NCI-H774 (cell line): ENCODE data around the gene FZR1.

ENCODE experiments used
- DNase-seq: peaks from one replicate; lab custom pipeline; 2025; lab: John Stamatoyannopoulos, UW

The FZR1 gene

DNA sequence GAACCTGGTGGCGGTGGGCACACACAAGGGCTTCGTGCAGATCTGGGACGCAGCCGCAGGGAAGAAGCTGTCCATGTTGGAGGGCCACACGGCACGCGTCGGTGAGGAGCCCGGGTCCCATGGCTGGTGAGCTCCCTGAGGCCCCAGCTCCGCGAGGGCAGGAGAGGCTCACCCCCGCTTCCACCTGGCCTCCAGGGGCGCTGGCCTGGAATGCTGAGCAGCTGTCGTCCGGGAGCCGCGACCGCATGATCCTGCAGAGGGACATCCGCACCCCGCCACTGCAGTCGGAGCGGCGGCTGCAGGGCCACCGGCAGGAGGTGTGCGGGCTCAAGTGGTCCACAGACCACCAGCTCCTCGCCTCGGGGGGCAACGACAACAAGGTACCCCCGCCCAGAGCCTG lies 25.6 kb downstream of the FZR1 start:
- no peak for DNase-seq

DNA sequence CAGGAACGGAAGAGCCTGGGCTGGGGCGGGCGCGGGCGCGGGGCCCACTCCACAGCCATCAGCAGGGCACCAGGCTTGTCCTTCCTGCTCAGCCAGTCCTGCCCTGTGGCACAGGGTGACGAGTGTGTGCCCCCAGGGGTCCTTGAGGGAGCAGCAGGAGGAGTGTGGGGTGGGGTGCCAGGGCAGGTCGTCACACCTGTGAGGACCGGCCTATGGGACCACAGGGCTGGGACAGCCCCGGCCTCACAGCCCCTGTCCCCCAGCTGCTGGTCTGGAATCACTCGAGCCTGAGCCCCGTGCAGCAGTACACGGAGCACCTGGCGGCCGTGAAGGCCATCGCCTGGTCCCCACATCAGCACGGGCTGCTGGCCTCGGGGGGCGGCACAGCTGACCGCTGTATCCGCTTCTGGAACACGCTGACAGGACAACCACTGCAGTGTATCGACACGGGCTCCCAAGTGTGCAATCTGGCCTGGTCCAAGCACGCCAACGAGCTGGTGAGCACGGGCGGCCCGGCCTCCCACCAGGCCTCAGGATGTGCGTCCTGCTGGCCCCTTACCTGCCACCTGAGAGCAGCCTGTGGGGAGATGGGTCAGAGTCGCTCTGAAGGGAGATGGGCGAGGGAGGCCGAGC lies 26.2 kb downstream of the FZR1 start:
- DNase-seq, result no peak

DNA sequence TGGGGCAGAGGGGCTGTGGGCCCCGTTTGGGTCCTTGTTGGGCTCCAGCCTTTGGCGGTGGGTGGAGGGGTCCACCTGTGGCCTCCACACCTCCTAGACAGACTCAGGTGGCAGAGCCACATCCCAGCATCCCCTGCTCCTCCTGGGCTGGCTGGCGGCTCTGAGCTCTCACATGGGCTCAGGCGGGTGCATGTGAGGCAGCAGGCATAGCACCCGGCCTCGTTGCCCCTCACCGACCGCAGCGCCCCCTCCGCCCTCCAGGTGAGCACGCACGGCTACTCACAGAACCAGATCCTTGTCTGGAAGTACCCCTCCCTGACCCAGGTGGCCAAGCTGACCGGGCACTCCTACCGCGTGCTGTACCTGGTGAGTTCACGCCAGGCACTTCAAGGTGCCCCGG lies 26.9 kb downstream of the FZR1 start:
- no peak for DNase-seq

DNA sequence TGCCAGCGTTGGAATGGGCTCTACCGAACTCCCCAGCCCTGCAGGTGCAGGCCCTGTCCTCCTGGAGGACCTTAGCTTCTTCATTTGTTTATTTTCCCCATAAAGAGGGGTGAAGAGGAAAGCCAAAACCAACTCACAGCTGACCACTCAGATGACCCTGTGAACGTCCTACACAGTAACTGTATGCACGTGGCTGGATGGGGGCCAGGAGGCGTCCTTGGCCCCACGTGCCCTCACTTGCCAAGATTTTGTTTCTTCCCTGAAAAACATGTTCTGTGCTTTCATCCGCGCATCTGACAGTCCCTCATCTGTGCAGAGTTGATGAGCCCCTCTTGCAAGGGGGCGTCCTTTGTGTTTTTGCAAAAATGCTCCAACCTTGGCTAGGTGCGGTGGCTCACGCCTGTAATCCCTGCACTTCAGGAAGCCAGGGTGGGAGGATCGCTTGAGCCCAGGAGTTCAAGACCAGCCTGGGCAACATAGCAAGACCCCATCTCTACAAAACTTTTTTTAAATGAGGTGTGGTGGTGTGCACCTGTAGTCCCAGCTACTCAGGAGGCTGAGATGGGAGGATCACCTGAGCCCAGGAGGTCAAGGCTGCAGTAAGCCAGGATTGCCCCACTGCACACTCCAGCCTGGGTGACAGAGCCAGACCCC lies 27.6 kb downstream of the FZR1 start:
- DNase-seq, result no peak

DNA sequence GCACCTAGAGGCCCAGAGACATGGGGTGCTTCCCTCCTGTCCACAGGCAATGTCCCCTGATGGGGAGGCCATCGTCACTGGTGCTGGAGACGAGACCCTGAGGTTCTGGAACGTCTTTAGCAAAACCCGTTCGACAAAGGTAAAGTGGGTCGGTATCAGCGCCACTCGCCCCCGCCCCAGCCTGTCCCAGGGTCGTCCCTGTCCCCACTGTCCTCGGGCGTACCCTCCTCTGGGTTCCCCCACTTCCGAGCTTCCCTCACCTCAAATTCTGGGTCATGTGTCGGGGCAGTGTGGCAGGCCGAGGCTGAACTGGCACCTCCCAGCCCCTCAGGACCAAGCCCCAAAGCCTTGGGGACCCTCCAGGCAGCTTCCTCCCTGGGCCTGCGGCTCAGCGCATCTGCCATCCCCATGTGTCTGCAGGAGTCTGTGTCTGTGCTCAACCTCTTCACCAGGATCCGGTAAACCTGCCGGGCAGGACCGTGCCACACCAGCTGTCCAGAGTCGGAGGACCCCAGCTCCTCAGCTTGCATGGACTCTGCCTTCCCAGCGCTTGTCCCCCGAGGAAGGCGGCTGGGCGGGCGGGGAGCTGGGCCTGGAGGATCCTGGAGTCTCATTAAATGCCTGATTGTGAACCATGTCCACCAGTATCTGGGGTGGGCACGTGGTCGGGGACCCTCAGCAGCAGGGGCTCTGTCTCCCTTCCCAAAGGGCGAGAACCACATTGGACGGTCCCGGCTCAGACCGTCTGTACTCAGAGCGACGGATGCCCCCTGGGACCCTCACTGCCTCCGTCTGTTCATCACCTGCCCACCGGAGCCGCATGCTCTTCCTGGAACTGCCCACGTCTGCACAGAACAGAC lies 28.5 kb downstream of the FZR1 start:
- DNase-seq, result no peak

DNA sequence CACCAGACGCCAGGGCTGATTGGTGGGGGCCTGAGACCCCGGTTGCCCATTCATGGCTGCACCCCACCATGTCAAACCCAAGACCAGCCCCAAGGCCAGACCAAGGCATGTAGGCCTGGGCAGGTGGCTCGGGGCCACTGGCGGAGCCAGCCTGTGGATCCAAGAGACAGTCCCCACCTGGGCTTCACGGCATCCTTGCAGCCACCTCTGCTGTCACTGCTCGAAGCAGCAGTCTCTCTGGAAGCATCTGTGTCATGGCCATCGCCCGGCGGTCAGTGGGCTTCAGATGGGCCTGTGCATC lies 29.1 kb downstream of the FZR1 start:
- no peak for DNase-seq

DNA sequence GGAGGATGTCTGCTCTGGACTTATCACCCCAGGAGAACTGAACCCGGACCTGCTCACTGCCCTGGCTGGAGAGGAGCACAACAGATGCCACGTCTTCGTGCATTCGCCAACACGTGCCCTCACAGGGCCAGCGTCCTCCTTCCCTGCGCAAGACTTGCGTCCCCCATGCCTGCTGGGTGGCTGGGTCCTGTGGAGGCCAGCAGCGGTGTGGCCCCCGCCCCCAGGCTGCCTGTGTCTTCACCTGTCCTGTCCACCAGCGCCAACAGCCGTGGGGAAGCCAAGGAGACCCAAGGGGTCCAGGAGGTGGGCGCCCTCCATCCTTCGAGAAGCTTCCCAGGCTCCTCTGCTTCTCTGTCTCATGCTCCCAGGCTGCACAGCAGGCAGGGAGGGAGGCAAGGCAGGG lies 29.5 kb downstream of the FZR1 start:
- DNase-seq, result no peak

DNA sequence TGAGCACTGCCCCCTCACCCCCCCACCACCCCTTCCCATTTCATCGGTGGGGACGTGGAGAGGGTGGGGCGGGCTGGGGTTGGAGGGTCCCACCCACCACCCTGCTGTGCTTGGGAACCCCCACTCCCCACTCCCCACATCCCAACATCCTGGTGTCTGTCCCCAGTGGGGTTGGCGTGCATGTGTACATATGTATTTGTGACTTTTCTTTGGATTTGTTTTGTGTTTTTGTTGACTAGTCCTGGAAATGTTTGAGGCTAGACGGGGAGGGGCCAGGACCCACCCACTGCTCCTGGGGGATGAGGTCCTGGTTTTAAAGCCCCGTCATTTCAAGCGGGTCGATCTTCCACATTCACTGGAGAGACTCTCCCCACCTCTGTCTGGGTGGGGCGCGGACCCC lies 29.9 kb downstream of the FZR1 start:
- DNase-seq, result no peak

DNA sequence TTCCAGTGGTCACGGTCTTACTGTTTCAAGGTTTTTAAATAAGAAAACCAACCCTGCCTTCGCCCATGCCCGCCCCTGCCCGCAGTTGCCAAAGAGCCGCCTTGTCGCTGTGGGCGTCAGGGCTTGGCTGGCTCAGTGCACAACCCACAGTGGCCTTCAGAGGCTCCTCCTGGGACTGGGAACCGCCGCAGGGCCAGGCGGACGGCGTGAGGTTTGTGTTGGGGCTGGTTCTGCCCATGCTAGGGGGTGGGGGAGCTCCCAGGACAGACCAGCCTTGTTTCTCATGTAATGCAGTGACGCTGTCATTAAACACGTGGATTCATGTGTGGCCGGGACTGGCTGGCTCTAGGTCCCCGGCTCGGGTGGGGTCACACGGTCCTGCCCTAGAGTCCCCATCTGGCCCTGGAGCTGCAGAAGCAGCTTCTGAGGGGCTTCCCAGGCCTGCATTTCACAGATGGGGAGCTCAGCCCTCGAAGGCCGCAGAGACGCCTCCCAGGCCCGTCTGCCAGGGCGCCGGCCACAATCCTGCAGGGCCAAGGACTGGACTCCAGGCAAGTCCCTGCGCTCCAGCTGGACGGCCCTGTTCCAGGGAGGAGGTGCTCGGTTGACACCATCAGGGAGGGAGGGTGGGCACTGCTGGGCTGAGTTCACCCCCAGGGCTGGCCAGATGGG lies 30.5 kb downstream of the FZR1 start:
- DNase-seq, result no peak

DNA sequence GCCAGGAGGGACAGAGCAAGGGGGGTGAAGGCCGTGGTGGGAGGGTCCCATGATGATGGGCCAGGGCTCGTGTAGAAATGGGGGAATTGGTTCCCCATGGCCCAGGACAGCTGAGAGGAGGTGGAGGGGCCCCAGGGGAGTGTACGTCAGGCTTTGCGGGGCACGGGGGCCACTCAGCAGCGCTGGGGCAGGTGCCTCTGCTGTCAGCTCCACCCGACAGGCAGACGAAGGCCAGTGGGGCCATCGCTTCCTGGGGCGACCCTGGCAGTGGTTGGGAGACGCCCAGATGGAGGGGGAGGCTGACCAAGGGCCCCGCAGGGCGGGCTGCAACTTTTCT lies 31.0 kb downstream of the FZR1 start:
- DNase-seq, result no peak

DNA sequence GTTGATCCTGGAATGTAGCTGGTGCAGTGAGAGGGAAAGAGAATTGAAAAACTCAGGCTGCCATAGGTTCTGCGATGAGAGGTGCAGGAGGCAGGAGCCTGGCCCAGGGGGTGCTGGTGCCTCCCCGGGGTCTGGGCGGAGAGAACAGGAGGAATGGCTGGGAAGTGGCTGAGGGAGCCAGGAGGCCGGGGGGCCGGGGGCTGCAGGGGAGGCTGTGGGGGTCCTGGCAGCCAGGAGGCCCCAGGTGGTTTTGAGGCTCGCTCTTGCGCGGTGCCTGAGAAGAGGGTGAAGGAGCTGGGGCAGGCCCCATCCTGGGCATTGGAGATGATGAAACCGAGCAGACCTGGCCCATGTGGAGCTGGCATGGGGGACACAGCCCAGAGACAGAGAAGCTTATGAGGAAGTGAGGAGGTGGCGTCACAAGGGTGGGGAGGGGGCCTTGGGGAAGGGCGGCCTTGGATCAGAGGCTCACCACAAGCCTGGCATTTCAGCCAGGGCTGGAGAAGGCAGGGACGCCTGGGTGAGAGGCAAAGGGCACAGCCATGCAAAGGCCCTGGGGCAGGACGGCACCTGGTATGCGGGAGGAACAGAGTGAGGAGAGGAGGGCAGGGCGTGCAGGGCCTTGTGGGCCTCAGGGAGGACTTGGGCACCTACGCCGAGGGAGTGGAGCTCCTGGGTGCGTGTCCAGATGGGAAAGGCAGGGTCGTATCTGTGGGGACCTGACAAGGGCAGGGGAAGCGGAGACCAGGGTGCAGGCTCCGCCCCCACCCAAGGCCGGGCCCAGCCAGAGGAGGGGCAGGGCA lies 31.5 kb downstream of the FZR1 start:
- DNase-seq, result no peak

DNA sequence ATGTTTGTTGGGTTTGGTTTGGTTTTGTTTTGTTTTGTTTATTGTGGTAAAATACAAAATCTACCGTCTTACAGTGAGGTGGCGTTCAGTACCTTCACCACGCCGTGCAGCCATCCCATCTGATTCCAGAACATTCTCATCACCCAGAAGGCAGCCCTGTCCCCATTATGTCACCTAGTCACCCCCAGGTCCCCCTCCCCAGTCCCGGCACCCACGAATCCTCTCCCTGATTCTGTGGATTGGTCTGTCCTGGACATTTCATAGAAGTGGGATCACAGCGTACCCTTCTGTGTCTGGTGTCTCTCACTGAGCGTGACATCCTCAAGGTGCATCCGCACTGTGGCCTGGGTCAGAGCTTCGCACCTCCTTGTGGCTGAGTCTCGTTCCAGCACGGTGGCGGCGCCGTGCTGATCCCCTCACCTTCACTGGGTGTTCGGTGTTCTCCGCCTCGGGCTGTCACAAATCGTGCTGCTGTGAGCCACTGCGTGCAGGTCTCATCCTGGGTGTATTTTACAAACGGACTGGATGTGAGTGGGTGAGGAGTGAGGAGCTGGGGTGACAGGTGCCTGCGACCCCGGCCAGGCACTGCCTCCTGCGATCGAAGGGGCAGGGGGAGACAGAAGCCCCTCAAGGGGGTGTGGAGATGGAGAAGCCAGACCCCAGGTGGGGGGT lies 32.3 kb downstream of the FZR1 start:
- DNase-seq, result no peak

DNA sequence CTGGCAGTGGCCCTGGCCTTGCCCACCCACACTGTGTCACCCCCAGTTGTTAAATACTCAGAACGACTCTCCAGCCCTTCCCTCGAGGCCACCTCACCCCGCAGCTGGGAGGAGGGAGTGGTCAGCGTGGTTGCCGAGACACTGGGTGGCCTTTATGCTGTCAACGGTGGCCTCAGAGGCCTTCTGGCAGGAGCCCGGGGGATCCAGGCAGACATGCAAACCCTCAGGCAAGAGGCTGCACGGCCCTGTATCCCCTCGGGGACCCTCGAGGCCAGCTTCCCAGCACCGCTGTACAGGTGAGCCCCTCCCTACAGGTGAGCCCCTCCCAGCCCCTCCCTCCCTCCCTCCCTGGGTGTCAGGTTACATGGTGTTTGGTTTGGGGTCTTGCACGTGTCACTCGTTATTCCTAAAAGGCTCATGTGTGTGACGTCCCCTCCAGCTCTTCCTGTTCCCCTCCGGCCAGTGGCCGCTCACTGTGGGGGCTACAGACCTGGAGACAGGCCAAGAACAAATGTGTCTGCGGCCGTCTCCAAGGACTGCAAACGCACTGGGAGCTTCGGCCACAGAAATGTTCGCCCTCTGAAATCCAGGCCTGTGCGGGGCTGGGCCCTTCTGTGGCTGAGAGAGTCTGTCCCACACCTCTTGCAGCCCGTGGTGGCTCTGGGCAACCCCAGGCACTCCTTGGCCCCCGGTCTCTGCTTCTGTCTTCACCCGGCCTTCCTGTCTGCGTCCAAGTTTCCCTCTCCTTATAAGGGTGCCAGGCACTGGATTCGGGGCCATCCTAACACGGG lies 33.0 kb downstream of the FZR1 start, which contains the start of gene TEKTIP1:
TSS of gene TEKTIP1 (plus strand) at position 210 of the 791 bp plus-strand sequence. CDS start at position 214, 4 bp downstream.
- DNase-seq, result no peak

DNA sequence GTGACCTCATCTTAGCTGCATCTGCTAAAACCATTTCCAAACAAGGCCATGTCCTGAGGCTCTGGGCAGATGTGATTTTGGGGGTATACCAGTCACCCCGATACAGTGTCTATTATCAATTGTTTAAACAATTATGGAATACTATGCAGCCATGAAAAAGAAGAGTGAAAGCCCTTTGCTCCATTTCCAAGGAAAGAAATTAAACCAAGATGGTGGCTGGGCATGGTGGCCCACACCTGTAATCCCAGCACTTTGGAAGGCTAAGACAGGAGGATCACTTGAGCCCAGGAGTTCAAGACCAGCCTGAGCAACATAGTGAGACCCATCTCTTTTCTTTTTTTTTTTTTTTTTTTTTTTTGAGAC lies 33.6 kb downstream of the FZR1 start:
- no peak for DNase-seq

DNA sequence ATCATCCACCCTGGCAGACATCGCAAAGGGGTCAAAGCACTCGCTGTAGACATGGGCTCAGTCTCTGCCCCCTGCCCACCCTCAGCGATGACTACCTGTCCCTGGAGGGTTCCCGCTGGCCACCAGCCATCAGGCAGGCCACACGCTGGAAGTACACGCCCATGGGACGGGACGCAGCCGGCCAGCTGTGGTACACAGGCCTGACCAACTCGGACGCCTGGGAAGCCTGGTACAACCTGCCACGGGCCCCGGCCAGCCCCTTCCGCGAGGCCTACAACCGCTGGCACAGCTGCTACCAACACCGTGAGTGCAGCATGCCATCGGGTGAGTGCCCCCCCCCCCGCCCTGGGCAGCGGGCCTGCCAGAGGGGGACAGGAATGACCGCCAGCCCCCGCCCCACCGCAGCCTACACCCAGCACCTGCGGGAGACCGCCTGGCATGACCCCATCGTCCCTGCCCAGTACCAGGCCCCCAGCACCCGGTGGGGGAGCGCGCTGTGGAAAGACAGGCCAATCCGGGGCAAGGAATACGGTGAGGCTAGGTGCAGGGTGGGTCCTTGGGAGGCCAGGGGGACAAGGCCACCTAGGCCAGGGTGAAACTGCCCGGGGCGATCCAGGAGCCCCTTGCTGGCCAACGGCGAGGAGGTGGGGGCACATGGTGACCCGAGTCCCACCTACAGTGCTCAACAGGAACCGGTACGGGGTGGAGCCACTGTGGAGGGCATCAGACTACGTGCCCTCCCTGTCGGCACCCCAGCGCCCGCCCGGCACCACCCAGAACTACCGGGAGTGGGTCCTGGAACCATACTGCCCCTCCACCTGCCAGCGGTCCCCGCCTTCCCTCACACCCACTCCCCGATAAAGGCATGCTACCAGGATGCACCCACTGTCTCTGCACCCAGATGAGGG lies 37.3 kb downstream of the FZR1 start:
- no peak for DNase-seq

DNA sequence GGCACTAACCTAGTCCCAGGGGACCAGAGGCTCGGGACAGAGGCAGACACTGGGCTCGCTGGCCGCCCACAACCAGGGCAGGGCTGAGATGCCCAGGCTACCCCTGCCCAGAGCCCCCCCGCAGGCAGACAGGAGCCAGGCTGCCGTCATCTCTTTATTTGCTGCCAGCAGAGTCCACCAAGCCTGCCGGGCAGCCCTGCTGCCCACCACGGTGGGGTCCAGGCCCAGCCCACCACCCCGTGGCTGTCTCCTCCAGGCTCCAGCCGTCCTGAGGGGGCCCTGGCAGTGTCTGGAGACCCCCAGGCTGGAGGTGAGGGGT lies 37.9 kb downstream of the FZR1 start:
- no peak for DNase-seq

DNA sequence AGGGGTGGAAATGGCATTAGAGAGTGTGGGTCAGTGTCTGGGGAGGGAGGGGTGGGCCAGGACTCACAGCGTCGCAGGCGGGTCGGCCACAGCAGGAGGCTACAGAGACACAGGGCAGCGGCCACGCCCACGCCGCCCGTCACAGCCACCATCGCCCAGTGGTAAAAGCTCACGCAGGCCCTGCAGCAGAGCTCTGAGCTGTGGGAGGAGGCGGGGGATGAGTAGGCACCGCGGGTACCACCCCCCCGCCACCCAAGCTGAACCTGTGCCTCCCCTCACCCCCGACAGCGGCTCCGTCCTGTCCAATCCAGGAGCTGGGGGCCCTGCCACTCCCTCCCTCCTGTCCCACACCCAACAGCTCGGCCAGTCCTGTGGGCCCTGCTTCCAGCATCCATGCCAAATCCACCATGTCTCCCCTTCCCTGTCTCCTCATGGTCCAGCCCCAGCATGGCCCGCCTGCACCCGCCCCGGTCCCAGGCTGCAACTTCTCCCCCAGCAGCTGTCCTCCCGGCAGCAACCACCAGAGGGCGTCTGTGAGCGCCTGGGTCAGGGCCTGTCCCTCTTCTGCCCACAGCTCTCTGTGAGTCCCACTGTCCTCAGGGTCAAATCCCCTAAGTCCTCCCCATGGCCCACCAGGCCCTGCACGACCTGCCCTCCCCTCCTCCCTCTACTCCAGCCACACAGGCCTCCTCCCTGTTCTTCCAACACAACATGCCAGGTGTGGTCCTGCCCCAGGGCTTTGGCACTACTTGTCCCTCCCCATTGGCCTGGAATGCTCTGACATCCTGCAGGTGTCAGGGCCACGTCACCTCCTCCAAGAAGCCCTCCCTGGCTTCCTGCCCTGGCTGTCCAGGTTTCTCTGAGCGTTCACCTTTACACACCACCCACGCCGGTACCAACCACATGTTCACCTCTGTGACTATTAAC lies 38.9 kb downstream of the FZR1 start:
- DNase-seq, result peak; percentile 17

DNA sequence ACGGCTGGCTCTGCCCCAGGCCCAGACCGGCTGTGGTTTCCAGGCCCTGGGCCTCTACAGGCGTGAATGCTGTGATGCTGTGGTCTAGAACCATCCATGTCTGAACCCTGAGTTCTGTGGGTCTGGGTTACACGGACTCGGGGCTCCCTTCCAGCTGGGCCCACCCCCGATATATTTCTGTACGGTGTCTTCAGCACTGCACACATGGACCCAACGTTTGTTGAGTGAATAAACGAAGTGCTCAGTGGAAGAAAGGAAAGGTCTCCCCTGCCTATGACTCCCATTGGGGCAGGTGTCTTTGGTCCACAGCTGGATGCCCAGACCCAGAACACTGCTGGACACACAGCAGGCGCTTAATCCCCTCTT lies 39.5 kb downstream of the FZR1 start:
- DNase-seq, result no peak

DNA sequence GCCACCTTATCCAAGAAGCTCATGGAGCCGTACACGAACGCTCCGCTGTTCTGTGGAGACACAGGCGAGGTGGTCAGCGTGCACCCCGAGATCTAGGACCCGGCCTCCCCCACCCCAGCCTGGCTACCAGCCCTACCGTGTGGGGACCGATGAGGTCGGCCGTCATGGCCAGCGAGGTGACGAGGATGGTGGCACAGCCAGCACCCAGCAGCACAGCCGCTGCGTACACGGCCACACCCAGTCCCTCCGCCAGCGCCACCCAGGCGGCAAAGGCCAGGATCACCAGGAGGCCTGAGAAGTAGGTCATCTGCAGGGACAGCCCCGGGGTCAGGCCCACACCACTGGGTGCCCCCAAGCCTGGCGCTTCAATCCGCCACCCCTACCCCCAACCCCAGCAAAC lies 40.0 kb downstream of the FZR1 start:
- no peak for DNase-seq
